Measurements from ENCODE around the gene CEP170.
A peak's percentile ranks its signal among the peaks of the same experiment; 100 is the strongest.
"Not testable (repeated sequence)": the region's sequence is repeated elsewhere in the genome, so short reads cannot be mapped to it uniquely, and the experiment has no call there.

The CEP170 gene

DNA sequence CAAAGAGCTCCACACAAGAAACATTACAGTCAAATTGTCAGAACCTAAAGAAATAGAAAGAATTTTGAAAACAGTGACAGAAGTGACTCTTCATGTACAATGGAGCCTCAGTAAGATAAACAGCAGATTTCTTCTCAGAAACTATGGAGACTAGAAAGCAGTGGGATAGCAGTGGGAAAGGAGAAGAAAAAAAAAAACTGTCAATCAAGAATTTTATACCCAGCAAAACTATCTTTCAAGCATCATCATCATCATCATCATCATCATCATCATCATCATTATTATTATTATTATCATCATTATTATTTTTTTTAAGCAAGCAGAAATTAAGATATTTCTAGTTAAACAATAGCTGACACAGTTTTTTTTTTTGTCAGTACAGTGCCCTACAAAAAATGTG is 24.2 kb downstream of the CEP170 start:
- DNase-seq = peak; percentile 18

DNA sequence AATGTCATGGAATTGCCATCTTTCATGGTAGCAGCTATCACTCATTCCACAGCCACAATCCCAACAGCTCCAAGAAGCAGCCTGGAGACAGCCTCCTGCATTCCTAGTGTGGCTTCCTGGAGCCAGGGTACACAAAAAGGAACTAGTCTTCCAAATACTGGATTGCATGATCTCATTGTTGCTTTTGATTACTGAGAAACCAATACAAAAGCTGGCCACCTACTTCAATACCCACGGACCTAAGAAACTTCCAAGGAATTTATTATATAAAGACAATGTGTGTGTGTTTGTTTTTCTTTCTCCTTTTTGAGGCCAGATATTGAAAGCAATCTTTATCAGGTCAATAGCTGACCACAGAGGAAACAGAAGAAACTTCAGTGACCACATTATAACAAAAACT is 25.6 kb downstream of the CEP170 start:
- DNase-seq = no peak

DNA sequence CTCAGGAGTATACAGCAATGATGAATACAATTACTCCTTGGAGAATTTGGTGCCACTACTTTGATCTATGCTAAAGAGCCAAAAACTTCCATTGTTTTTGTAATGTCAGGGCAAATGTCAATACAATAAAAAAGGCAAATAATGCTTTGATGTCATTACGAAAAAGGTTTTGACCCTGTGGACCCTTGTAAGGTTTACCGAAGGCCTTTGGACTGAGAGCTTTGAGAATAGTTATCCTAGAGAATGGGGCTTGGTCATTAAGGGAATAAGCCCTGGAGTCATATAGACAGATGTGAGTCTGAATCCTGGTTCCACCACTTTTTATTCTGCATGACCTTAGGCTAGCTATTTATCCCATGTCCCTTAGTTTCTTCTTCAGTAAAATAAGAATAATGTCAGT is 27.5 kb downstream of the CEP170 start:
- DNase-seq = no peak

DNA sequence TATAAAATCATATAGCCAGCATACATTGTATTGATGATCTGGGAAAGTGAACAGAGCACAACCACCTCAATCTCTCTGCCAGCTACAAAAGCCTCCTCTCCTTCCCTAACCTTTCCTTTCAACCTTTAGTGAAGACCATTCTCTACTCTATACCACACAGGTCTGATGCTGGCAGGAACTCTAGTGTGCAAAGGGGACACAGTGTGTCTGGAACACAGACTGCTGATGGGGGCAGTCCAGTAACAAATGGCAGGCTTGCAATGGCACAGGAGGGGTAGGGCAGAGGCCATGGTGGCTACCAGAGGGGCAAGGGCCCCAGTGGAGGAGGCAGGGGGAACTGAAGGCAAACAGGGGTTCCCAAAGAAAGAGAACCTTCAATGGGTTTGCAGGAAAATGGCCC is 37.0 kb downstream of the CEP170 start:
- DNase-seq = no peak

DNA sequence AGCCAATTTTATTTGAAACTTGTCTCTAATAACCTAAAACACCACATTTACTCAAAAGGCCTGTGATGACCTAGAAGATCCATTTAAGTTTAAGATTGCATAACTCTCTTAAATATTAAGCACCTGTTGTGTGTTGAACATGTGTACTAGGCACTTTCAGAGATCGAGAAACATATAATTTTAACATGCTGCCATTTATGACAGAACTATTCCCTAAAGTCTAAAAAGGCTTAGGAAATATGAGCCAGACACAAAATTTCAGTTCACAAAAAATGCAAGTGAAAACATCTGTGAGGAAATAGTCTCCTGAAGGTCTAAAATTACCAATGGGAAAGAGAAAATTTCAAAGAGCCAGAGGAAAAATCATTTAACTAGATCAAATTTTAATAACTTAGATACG is 37.7 kb downstream of the CEP170 start:
- DNase-seq = no peak

DNA sequence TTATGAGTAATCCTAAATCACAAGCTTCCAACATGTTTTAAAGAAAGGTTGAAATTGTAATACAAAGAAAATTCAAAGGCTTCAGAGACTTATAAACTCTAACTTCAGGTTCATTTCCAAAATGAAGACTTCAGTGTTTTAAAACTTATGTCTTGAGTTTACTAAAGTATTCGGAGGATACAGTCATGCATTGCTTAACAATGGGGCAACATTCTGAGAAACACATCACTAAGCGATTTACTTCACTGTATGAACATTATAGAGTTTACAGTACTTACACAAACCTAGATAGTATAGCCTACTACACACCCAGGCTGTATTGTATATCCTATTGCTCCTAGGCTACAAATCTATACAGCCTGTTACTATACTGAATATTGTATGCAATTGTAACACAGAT is 38.3 kb downstream of the CEP170 start:
- DNase-seq = no peak

DNA sequence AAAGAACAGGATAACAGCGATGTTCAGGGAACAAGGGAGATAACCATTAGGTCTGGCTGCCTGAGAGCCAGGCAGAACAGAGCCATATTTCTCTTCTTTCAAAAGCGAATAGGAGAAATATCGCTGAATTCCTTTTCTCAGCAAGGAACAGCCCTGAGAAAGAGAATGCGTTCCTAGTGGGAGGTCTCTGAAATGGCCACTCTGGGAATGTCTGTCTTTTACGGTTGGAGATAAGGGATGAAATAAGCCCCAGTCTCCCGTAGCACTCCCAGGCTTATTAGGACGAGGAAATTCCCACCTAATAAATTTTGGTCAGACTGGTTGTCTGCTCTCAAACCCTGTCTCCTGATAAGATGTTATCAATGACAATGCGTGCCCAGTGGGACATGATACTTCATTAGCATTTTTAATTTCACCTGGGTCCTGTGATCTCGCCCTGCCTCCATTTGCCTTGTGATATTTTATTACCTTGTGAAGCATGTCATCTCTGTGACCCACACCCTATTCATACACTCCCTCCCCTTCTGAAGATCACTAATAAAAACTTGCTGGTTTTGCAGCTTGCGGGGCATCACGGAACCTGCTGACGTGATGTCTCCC is 39.7 kb downstream of the CEP170 start:
- DNase-seq = not testable (repeated sequence)

DNA sequence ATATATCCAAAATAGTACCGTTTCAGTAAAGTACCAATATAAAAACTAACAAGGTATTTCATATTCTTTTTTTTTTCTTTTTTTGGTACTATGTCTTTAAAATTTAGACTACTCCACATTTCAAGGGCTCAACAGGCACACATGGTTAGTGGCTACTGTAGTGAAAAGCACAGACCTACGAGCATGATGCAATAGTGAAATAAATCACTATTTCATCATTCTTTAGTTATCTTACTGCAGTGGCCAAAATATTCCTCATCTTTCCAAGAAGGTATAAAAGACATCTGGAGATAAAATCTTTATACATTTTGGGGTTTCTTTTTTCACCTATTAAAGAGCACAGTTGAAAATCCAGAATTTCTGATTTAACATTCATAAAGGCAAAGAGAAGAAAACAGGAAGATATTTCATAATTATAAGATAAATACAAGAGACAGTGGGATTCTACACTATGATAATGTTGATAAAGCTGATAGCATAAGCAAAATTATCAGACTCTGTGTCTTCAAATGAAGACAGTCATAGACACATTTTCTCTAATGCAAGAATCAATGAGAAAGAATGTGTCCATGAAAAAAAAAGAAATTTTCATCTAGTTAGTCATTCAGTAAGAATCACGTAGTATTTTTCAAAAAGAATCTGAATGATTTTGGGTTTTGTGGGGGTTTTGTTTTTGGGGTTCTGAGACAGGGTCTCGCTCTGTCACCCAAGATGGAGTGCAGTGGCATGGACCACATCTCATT is 41.9 kb downstream of the CEP170 start:
- DNase-seq = no peak

DNA sequence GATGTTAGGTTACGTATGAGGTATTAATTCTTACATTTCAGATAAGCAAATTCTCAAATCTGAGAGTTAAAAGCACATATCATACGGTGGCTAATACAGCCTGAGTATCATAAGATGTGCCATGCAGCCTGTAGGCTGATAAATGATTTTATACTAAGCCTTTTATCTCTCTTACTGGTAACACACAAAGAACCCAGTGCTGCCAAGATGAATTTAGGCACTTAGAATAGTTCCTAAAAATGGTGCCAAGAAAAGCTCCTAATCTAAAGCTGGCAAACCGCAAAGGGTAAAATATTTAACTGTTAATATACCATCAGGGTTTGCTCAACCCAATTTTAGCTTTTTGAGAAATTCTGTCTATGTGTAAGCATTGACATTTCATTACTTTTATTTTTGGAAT is 43.1 kb downstream of the CEP170 start:
- not testable (repeated sequence) for DNase-seq

DNA sequence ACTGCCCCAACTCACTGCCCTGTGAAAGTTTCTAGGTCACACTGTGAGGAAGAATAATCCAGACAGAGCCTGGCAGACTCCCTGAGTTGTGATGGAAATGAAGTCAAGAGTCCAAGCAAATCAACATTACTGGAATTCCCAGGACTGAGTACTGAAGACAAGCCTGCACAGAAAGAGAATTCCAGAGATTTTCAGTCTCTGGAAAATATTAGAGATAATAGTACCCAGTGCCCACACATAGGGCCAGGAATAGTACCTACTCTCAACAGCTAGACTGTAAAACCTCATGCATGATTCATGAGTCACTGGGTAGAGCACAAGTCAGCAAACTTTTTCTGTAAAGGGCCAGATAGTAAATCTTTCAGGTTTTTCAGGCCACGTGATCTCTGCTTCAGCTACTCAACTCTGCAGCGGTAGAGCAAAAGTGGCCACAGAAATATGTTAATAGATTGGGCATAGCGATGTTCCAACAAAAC is 50.0 kb downstream of the CEP170 start:
- DNase-seq = not testable (repeated sequence)

DNA sequence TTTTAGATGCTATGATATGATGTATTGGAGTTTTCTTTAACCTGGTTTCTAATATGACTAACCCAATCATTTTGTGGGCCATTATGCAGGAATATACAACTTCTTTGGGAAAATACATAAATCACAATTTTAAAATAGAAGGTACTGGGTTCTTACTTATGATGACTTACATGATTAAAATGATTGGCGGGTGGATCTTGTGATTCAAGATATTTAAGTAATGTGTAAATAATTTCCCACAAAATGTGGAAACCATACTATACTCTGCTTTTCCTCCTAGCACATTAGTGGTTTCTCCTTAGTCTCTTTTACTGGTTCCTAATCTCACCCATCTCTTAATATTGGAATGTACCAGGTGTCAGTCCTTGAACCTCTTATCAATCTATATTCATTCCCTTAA is 50.7 kb downstream of the CEP170 start:
- DNase-seq = not testable (repeated sequence)

DNA sequence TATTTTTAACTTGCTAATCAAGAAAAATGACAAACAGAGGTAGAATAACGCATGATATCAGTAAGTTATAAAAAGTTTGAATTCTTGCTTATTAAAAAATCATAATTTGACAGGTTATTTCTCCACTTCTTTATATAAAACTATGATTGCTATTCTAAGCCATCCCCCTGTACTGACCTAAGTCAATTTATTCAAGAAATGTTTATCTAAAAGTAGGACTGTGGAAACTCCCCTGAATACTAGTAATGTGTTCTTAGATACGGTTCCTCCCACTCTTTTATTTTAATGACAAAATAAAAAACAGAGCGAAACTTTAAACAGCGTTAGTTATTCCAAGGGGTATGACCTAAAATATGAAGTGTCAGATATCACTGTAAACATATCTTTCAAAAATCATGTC is 51.9 kb downstream of the CEP170 start:
- not testable (repeated sequence) for DNase-seq

DNA sequence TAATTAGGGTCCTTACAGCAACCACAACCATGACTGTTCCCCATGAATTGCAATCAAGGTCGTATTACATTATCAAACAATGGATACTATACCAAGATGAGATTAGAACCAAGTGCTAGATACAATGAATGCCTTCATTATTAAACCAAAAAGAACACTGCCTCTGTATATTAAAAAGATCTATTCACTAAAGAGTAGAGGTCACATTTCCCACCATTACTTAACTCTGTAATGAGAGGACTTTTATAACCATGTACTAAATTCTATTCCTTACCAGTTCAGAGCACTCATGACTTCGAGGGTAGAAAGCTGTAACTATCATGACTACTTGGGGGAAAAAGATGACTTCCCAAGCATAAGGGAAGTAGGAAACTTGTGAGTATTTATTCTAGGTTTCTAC is 53.8 kb downstream of the CEP170 start:
- peak; percentile 11 for DNase-seq

DNA sequence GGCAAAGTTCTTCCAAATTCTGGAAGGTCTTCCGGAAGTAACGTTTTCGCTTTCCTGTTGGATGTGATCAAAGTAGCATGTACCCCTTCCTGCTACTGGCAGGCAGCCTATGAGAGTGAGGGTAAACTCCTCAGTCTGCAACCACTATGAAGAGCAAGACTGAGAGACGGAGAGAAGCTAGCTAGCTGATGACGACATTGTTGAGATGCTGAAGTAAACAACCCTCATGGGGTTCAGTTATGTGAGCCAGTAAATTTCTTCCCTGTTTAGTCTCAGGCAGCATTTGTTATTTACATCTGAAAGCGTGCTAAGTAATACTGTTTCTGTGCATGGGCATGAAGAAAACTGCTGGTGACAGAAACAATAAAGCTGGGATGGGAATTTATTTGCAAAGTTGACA is 57.6 kb downstream of the CEP170 start:
- not testable (repeated sequence) for DNase-seq

DNA sequence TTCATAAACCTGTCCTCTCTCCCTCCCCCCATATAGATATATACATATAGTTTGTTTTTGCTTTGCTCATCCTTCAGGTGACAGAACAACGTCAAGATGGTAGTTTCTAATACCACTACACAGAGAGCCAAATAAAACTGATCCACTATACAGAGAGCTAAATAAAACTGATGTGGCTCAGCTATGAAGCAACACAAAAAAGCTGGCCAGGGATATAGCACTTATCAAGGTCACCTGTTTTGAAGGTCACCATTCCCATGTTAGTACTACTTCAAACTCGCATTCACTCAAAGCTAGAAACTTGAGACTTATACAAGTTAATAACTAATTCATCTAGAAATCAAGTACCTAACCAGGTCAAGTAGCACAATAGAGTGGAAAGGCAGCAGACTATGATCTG is 61.8 kb downstream of the CEP170 start:
- DNase-seq = not testable (repeated sequence)

DNA sequence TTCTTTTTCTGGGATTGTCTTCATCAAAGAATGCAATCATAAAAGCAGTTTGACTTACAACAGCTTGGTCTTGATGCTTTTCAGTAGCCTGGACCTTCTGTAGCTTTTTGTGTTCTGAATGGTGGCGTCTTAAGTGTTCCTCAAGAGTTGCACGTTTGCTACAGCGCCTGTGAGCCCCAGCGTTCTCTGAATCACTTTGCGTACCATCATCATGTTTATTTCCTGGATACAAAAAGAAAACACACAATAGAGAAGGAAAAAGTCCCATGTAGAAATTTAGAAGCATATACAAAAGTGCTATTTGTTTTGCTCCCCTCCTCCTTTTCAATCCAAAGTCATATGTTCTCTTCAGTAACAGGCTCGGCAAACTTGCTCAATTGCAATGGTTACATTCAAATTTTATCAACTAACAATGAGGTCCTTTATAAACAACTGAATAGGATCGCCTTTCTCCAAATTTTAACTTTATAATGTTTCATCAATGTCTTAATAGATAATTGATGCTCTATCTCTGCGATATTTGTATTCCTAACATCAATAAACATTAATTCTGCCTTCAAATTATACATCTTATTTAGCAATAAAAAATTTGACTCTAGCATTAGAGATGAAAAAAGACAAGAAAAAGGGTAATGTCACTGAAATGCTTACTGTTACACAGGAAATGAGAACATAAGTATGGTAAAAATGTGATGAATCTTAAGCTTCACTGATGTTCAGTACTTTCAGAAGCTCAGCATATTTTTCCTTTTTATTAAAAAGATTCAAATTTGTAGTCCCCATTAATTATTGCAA is 68.7 kb downstream of the CEP170 start:
- not testable (repeated sequence) for DNase-seq

DNA sequence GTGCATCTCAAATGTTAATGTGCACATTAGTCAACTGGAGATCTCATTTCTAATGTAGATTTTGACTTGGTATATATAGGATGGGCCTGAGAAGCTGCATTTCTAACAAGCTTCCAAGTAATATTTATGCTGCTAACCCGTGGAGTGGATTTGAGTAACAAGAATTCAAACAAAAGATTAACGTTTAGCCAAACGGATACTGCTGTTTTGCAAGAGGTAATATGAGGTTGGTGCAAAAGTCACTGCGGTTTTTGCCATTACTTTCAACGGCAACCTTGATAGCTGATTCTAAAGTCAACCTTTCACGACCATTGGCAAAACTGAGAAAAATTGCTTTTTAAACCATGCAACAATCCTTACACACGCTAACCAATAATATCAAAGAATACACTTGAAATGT is 70.3 kb downstream of the CEP170 start:
- DNase-seq = not testable (repeated sequence)

DNA sequence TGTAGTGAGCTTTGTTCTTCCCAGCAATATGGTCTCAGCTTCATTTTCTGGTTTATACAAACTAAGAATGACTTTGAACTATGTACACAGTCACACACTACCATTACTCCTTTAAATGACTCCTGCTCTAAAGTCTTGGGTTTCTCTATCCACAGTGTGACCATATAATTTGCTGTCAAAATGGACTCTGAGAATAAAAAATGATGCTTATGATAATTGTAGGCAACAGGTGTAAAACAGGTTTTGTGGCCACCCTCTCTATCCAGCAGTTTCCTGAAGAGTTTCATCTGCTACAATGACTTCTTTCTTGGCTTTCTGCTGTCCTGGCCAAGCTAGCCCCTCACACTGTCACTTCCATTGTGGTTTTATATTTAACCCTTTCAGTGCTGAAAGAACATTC is 71.4 kb downstream of the CEP170 start:
- not testable (repeated sequence) for DNase-seq

DNA sequence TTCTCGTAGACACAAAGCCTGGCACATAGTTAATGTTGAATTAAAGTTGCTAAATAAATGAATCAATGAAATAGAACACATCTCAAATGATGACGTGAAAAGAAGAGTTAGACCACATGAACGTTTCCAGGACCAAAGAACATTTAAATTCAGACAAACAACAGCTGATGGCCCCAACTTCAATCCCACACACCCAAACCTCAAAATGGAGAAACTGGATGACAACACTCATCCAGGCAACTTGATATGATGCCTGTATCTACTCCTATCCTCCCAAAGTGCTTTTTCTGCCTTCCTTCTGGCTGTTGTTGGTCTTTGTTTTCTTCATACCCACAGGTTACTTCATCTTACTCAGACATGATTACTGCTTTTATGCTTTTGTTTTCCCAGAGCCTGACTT is 71.9 kb downstream of the CEP170 start:
- DNase-seq = not testable (repeated sequence)

DNA sequence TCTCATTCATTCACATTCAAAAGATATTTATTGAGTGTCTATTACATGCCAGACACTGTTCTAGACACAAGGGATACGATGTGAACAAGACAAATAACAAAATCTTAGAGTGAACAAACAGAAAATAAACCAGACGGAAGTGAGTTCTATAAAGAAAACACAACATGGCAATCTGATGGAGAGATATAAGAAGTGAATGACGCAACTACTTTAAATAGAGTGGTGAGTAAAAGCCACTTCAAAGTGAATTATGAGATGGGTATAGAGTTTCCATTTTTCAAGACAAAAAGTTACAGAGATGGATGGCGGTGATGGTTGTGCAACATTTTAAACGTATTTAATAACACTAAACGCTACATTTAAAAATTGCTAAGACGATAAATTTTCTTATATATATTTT is 75.4 kb downstream of the CEP170 start:
- DNase-seq = no peak

DNA sequence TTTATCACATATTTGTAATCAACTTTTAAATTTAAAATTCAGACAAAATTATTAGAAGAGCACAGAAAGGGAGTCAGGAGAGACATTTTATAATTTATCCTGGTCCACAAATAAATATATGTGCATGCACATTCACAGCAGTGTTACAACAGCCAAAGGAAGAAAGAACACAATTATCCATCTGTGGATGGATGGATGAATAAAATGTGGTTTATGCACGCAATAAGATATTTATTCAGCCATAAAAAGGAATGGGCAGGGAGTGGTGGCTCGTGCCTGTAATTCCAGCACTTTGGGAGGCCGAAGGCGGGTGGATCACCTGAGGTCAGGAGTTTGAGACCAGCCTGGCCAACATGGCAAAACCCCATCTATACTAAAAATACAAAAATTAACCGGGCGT is 77.3 kb downstream of the CEP170 start:
- not testable (repeated sequence) for DNase-seq

DNA sequence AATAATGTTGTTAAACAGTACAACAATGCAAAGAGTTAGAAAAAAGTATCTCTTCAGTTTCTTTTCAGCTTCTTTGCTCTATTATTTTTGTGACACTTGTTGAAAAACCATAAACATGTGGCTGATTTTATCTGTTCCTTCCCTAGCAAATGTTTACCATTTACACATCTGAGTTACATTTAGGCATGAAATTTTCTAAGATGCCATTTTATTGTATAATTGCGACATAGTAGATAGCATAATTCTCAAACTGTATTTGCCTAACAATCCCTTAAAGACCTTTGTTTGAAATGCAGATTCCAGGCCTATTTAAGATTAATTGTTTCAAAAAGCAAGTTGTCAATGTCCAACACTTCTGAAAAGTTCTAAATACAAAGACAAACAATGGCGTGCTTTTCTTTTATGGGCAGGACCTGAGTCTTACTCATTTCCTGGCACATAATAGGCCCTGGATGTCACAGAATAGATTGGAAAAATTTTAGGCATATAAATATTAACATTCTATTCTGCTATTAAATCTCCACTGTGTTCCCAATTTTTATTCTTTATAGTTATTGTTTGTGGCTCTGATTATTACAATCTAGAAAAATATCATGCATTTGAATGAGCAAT is 81.2 kb downstream of the CEP170 start:
- not testable (repeated sequence) for DNase-seq

DNA sequence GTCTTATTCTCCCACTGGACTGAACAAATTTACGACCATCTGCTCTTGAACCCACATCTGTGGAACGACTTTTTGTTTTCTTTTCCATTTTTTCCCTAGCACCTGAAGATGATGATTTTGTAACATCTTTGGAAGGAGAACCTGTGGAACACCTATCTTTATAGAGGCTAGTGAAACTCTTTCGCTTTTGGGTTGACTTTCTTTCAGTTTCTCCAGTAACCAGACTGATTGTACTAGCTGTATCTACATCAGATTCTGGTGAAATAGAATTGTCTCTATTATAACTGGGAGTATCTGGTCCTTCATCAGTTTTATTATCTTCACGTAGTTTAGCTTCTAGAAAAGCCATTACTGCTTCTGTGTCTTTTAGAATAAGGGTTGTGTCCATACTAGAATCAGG is 90.2 kb downstream of the CEP170 start:
- not testable (repeated sequence) for DNase-seq

Data from DMS79 treated with DMSO at 0.1 percent for 48 hours (cell line).